ENCODE measurements around the gene ADCY10. TPM values are rescaled to one million over a fixed set of nuclear protein-coding genes. Genes with fewer than 3 reads are reported as not detected.
A peak's percentile ranks its signal among the peaks of the same experiment; 100 is the strongest.

ADCY10 gene
- total RNA-seq, 1 donor from 2014 or later = 0.26 TPM

GRCh38 chr1:167772436-167772835, 141.5 kb downstream of the ADCY10 start:
- Histone ChIP-seq H3K4me3 (ENCODE audit: low read depth, low read length) (no peak overlapping the region), H3K27me3 (ENCODE audit: control insufficient read depth, insufficient read depth, low read length) (no peaks in the 10 kb centered on the region), H3K36me3 (ENCODE audit: control insufficient read depth, insufficient read depth, low read length) (peaks cover 16% of the 10 kb centered on the region)
- no peak for TF ChIP-seq CTCF (IDR thresholded peaks at IDR 0.05; ENCODE audit: insufficient read depth, low read length, severe bottlenecking)
- DNase-seq (ENCODE audit: low read depth) = no peak
- FAIRE-seq = no peak

DNA sequence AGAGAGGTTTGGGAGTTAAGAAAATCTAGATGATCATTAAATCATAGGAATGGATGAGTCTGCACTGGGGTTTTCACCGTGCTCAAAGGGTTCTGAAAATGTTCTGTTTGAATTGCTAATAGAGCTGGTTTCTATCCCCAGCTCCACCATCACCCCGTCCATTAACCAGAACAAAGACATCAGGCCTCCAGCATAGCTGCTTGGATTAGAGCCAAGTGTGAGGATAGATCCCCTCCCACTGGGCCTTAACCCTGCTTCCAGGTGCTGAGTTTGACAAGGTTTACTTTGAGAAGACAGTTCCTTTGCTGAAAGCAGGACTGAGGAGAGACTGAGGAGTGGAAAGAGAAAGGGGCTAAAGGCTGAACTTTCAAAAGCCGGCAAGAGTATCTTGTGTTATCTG, 143.8 kb downstream of the ADCY10 start:
- Histone ChIP-seq H3K4me3 (ENCODE audit: low read depth, low read length) (no peak overlapping the region), H3K36me3 (ENCODE audit: control insufficient read depth, insufficient read depth, low read length) (peaks cover 11% of the 10 kb centered on the region), H3K27me3 (ENCODE audit: control insufficient read depth, insufficient read depth, low read length) (no peaks in the 10 kb centered on the region)
- FAIRE-seq (no peak), DNase-seq (ENCODE audit: low read depth) (no peak)
- no peak for TF ChIP-seq CTCF (IDR thresholded peaks at IDR 0.05; ENCODE audit: insufficient read depth, low read length, severe bottlenecking)

DNA sequence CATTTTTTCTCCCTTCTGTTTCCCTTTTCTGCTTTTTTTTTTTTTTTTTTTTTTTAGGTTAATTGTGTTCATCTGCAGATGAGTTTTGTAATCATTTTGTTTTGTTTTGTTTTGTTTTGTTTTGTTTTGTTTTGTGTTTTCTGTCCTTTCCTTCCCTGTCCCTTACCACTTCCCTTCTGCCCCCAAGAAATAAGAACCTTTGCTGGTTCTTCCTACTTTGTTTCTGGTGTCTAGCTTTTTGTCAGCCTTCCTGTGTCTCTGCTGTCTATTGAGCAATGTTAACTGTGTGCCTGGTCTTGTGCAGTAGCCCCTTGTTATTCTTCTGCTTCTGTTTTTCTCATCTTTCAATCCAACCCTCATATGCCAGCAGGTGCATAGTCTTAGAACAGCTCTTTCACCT, 146.2 kb downstream of the ADCY10 start:
- no peak for TF ChIP-seq CTCF (IDR thresholded peaks at IDR 0.05; ENCODE audit: insufficient read depth, low read length, severe bottlenecking)
- Histone ChIP-seq H3K4me3 (ENCODE audit: low read depth, low read length) (no peak overlapping the region), H3K36me3 (ENCODE audit: control insufficient read depth, insufficient read depth, low read length) (peaks cover 11% of the 10 kb centered on the region), H3K27me3 (ENCODE audit: control insufficient read depth, insufficient read depth, low read length) (no peaks in the 10 kb centered on the region)
- FAIRE-seq = no peak
- no peak for DNase-seq (ENCODE audit: low read depth)

GRCh38 chr1:167766538-167766937, 147.4 kb downstream of the ADCY10 start:
- FAIRE-seq (no peak), DNase-seq (ENCODE audit: low read depth) (peak; percentile 47)
- Histone ChIP-seq H3K4me3 (ENCODE audit: low read depth, low read length) (no peak overlapping the region), H3K27me3 (ENCODE audit: control insufficient read depth, insufficient read depth, low read length) (no peaks in the 10 kb centered on the region), H3K36me3 (ENCODE audit: control insufficient read depth, insufficient read depth, low read length) (peaks cover 9% of the 10 kb centered on the region)
- TF ChIP-seq CTCF (IDR thresholded peaks at IDR 0.05; ENCODE audit: insufficient read depth, low read length, severe bottlenecking) = no peak

DNA sequence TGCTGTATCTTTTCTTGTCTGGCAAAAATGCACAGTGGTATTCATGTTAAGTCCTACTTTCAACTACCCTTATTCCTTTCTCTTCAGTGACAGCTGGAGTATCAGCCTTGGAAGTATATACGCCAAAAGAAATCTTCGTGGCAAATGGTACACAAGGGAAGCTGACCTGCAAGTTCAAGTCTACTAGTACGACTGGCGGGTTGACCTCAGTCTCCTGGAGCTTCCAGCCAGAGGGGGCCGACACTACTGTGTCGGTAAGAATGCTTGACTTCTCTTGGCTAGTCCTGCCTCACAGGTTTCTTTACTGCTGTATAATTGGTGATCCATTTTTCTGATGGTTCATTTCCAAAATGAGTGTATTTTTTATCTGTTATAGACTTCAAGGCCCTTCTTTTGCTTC, 148.4 kb downstream of the ADCY10 start:
- Histone ChIP-seq H3K27me3 (ENCODE audit: control insufficient read depth, insufficient read depth, low read length) (no peaks in the 10 kb centered on the region), H3K4me3 (ENCODE audit: low read depth, low read length) (no peak overlapping the region), H3K36me3 (ENCODE audit: control insufficient read depth, insufficient read depth, low read length) (peaks cover 9% of the 10 kb centered on the region)
- no peak for TF ChIP-seq CTCF (IDR thresholded peaks at IDR 0.05; ENCODE audit: insufficient read depth, low read length, severe bottlenecking)
- DNase-seq (ENCODE audit: low read depth) = no peak
- FAIRE-seq = no peak

All from bronchial epithelial cell (primary cell).